ENCODE data around the gene ZSWIM2.
A peak's percentile ranks its signal among the peaks of the same experiment; 100 is the strongest.

Gene ZSWIM2

DNA sequence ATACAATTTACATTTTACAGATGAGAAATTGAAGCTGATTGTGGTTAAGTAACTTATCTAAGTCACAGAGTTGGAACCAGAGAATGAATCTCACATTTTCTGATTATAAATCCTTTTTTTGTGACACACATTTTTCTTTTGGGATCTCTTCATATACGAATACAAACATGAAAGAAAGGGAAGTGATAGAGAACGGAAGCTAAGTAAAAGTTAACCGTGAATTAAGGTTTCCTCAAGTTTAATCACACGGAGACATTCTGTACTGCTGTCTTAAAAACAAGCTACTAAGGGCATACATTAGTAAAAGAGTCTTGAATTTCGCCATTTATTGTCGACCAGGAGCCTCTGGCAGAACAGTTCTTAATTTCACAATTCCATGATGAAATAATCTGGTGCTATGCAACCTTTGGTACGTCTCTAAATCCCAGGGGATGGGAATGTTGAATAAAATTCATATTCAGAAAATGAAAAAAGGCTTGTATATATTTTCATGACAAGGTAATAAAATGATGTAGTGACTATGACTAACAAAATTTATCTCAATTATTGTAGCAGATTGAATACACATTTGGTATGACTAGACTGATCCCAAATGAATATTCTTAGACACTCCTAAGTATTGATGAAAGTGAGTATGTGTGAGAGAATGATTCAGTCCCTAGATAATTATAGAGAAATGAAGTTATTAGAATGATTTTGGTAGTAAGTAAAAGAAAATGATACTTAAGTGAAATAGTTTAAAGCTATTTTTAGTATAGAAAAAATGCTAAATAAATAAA, 40.3 kb upstream of the ZSWIM2 start:
- TF ChIP-seq, protein P1, sequence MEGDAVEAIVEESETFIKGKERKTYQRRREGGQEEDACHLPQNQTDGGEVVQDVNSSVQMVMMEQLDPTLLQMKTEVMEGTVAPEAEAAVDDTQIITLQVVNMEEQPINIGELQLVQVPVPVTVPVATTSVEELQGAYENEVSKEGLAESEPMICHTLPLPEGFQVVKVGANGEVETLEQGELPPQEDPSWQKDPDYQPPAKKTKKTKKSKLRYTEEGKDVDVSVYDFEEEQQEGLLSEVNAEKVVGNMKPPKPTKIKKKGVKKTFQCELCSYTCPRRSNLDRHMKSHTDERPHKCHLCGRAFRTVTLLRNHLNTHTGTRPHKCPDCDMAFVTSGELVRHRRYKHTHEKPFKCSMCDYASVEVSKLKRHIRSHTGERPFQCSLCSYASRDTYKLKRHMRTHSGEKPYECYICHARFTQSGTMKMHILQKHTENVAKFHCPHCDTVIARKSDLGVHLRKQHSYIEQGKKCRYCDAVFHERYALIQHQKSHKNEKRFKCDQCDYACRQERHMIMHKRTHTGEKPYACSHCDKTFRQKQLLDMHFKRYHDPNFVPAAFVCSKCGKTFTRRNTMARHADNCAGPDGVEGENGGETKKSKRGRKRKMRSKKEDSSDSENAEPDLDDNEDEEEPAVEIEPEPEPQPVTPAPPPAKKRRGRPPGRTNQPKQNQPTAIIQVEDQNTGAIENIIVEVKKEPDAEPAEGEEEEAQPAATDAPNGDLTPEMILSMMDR (IDR thresholded peaks at IDR 0.05): no peak
- H3K4me3 Mint-ChIP-seq: no peak overlapping the region
- no peak for DNase-seq
- H3K27ac Mint-ChIP-seq: no peak overlapping the region
- no peaks in the 10 kb centered on the region for H3K9me3 Mint-ChIP-seq
- H3K36me3 Mint-ChIP-seq (ENCODE audit: low read depth): no peaks in the 10 kb centered on the region
- no peaks in the 10 kb centered on the region for H3K27me3 Mint-ChIP-seq (ENCODE audit: low read depth, poor library complexity)
- H3K4me1 Mint-ChIP-seq: peaks cover 5% of the 10 kb centered on the region

DNA sequence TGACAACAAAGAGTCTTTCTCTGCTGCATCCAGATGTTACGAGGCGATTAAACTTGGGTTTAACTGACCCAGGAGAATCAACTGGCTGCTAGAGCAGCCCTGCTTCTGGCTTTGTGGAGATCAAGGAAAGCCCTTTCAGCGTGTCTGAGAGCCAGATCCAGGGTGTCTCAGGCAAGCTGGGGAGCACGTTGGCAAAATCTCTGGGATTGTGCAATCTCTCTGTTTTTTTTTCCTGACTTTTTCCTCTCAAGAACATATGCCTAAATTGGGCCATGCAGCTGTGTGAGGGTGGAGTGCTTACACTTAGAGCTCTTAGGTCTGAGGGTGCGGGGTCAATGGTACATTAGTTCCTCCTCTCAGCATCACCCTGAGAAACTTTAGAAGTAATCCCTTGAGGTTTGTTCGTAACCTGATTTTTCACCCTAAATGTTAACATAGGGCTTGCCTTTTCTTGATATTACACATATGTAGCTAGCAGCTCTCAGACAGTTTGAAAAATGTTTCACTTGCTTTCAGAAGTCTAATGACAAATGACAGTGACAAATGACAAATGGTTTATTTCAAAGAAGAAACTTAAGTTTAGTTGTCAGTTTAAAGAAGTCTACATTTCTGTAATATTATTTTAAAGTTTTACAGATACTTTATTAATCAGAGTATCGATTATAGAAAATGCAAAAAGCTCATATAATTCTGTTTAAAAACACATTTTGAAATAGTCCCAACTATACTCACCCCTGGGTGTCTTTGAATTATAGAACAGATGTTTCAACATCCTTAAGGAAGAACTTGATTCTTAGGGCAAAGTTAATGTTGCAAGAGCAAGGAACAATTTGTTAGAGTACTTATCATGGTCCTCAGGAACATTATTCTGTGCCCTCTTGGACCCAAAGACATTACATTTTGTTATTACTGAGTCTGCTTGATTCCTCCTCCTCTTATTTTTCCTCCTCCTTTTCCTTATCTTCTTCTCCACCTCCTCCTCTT, 38.4 kb upstream of the ZSWIM2 start:
- no peak for DNase-seq
- Mint-ChIP-seq H3K4me1 (peaks cover 5% of the 10 kb centered on the region), H3K27ac (no peak overlapping the region), H3K27me3 (ENCODE audit: low read depth, poor library complexity) (no peaks in the 10 kb centered on the region), H3K4me3 (no peak overlapping the region), H3K36me3 (ENCODE audit: low read depth) (no peaks in the 10 kb centered on the region), H3K9me3 (peaks cover 5% of the 10 kb centered on the region)
- TF ChIP-seq, protein P1 (IDR thresholded peaks at IDR 0.05): no peak

DNA sequence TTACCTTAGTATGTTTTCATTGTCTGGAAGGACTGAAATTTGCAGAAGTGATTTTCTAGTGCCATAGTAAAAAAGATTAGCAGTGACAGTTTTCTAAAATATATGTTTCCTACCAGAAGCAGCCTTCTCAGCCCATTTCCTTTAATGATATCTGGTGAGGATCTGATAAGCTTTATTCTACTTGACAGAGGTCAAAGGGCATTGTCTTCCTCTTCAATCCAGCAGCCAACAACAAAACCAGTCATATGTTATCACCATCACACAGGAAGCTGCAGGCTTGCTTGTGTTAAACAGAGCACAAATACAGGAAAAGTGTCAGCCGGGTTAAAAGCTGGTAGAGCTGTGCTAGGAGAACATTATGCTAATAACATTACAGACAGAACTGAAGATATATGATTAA, 35.6 kb upstream of the ZSWIM2 start:
- TF ChIP-seq, protein P1 (IDR thresholded peaks at IDR 0.05): no peak
- Mint-ChIP-seq H3K27ac (peak overlapping the region; percentile 14), H3K4me3 (no peak overlapping the region), H3K27me3 (ENCODE audit: low read depth, poor library complexity) (no peaks in the 10 kb centered on the region), H3K36me3 (ENCODE audit: low read depth) (no peaks in the 10 kb centered on the region), H3K9me3 (peaks cover 18% of the 10 kb centered on the region), H3K4me1 (peaks cover 5% of the 10 kb centered on the region)
- DNase-seq: no peak

DNA sequence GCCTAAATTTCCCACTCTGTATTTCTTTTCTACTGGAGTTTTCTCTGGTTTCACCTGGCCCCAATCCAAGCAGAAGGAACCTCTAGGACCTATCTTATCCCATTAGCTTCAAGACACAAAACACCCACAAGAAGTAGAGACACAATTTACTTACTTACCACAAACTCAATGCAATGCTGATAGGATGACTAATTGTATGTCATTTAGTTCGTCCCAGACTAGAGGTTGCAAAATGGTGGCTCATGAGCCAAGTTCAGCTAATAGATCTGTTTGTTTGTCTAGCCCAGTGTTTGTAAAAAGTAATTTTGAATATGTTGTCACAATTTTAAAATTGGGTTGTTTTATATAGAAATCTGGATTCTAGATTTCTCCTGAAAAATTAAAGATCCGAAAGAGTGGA, 34.7 kb upstream of the ZSWIM2 start:
- no peak overlapping the region for H3K4me3 Mint-ChIP-seq
- H3K36me3 Mint-ChIP-seq (ENCODE audit: low read depth): no peaks in the 10 kb centered on the region
- no peak overlapping the region for H3K27ac Mint-ChIP-seq
- H3K27me3 Mint-ChIP-seq (ENCODE audit: low read depth, poor library complexity): no peaks in the 10 kb centered on the region
- H3K9me3 Mint-ChIP-seq: peaks cover 18% of the 10 kb centered on the region
- peaks cover 5% of the 10 kb centered on the region for H3K4me1 Mint-ChIP-seq
- DNase-seq: no peak
- TF ChIP-seq, protein P1 (IDR thresholded peaks at IDR 0.05): no peak

DNA sequence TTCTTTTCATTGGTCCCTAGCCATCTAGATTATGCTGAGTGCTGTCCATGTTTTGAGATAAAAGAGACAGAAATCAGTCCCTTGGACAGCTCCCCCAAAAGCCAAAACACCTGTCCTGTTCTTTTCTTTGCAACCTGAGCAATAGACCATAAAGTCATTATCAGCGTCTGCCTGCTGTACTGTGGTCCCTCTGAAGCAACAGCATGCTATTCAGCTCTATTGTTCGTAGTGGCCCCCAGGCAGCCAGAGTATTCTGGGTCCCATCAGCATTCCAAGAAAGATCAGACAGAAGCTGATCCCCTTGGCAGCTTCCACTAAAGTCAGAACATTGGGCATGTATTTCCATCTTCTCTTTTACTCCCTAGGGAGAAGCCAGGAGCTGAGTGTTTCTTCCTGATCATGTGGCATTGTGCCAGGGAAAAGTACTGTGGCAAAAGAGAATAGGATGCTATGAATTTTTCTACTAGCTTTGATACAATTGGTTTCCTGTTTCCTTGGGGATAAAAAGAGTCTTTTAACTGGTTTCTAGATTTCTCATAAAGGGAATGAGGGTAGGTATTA, 33.6 kb upstream of the ZSWIM2 start:
- Mint-ChIP-seq H3K36me3 (ENCODE audit: low read depth) (no peaks in the 10 kb centered on the region), H3K4me3 (no peak overlapping the region), H3K9me3 (peaks cover 19% of the 10 kb centered on the region), H3K27ac (no peak overlapping the region), H3K27me3 (ENCODE audit: low read depth, poor library complexity) (peaks cover 6% of the 10 kb centered on the region), H3K4me1 (peaks cover 5% of the 10 kb centered on the region)
- TF ChIP-seq, protein P1 (IDR thresholded peaks at IDR 0.05): no peak
- no peak for DNase-seq

All from nephron progenitor cell (in vitro differentiated cells).